ENCODE results near the gene GPATCH4. TPM values are rescaled to one million over a fixed set of nuclear protein-coding genes. Genes with fewer than 3 reads are reported as not detected.

GPATCH4 gene
- total and polyA plus RNA-seq, 10 of the 15 experiments (the other 5 are each of a cell fraction or from before 2014, with no cell fraction given), result 35.5 to 111 (median 73.9) TPM

DNA sequence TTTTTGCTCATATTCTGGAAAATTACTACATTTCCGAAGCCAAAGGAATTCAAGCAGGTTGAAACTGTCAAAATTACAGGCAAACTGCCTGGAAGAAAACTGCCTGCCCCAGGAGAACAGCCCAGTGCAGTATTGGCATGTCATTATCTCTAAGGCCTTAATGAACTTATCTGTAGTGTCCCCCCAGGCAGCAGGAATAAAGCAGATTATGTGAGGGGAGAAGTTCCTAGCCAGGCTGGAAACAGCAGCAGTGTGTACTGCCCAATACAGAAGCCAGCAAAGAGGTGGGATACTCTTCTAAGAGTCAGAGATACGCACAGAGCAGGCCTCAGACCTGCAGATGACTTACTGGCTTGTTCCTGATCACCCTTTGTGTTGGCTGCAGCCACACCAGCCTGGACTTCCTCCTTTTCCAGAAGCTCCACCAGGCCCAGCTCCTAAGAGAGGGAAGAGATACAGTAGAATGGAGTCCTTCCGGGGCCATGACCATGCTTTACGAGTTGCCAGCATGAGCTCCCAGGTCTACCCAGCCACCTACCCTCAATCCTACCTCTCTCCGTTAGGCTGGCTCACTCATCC lies 40.6 kb downstream of the GPATCH4 start:
- Histone ChIP-seq H3K79me2 (ENCODE audit: control insufficient read depth, insufficient read depth, low read length) (no peaks in the 10 kb centered on the region), H4K20me1 (ENCODE audit: control insufficient read depth, insufficient read depth) (no peaks in the 10 kb centered on the region), H2AFZ (ENCODE audit: control insufficient read depth, low read depth, low read length) (no peak overlapping the region), H3K4me3 (no peak overlapping the region), H3K9me3 (replicated peaks; ENCODE audit: control insufficient read depth, insufficient read depth, low read length) (no peaks in the 10 kb centered on the region), H3K9ac (ENCODE audit: control insufficient read depth, insufficient read depth, low read length) (no peak overlapping the region), H3K27me3 (replicated peaks in 1 of 2; ENCODE audit: control insufficient read depth in 2 of 2, insufficient read depth in 2 of 2, low read length in 1 of 2) (no peaks in the 10 kb centered on the region), H3K4me1 (ENCODE audit: control insufficient read depth, insufficient read depth, low read length) (no peaks in the 10 kb centered on the region), H3K27ac (ENCODE audit: control insufficient read depth, insufficient read depth) (no peak overlapping the region), H3K4me2 (ENCODE audit: control insufficient read depth, insufficient read depth) (no peak overlapping the region), H3K36me3 (ENCODE audit: control insufficient read depth in 2 of 2, insufficient read depth in 2 of 2, low read length in 1 of 2) (peaks cover 0 to 2% of the 10 kb centered on the region in 2 experiments; a peak in 1 of 4 replicates)
- BruUV-seq (replicated peaks), result no TSS peak
- DNase-seq (ENCODE audit: low read depth, low spot score), result no peak
- CTCF ChIA-PET, result no interaction called here
- TF ChIP-seq, protein P1, sequence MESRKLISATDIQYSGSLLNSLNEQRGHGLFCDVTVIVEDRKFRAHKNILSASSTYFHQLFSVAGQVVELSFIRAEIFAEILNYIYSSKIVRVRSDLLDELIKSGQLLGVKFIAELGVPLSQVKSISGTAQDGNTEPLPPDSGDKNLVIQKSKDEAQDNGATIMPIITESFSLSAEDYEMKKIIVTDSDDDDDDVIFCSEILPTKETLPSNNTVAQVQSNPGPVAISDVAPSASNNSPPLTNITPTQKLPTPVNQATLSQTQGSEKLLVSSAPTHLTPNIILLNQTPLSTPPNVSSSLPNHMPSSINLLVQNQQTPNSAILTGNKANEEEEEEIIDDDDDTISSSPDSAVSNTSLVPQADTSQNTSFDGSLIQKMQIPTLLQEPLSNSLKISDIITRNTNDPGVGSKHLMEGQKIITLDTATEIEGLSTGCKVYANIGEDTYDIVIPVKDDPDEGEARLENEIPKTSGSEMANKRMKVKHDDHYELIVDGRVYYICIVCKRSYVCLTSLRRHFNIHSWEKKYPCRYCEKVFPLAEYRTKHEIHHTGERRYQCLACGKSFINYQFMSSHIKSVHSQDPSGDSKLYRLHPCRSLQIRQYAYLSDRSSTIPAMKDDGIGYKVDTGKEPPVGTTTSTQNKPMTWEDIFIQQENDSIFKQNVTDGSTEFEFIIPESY (IDR thresholded peaks at IDR 0.05), result no peak
- TF ChIP-seq IRF4 (IDR thresholded peaks at IDR 0.05; ENCODE audit: low read depth, low read length), result no peak
- TF ChIP-seq TAF1 (IDR thresholded peaks at IDR 0.05; ENCODE audit: borderline replicate concordance, low read depth, low read length), result no peak
- no peak for TF ChIP-seq NBN (IDR thresholded peaks at IDR 0.05)
- no peak for TF ChIP-seq RAD51 (IDR thresholded peaks at IDR 0.05)
- TF ChIP-seq NFYA (IDR thresholded peaks at IDR 0.05; ENCODE audit: borderline replicate concordance, low read depth, low read length), result no peak
- no peak for TF ChIP-seq MTA3 (IDR thresholded peaks at IDR 0.05; ENCODE audit: borderline replicate concordance, low read length)
- no peak for TF ChIP-seq HDGF (IDR thresholded peaks at IDR 0.05)
- TF ChIP-seq NR2C2 (IDR thresholded peaks at IDR 0.05; ENCODE audit: borderline replicate concordance, control insufficient read depth, insufficient read length, low read depth), result no peak
- POLR2A ChIA-PET, result interaction anchor here (0.5 kb wide), 1 partner anchor 16 kb away, joined by 5 read pairs; no protein-coding TSS in a partner anchor
- RAD21 ChIA-PET (ENCODE audit: unreplicated experiment), result no interaction called here
- 64% methylated on average over 5 of the region's 5 CpGs for WGBS (ENCODE audit: insufficient coverage, insufficient replicate concordance, low lambda C conversion rate, missing lambda C conversion rate)
- intact Hi-C loops (cut with micrococcal nuclease; ENCODE audit: unreplicated experiment) (no loop called here), in situ Hi-C loops (cut with MboI) (no loop called here)
- SMC1A ChIA-PET (ENCODE audit: uncharacterized antibody, unreplicated experiment), result no interaction called here
- no peak for FAIRE-seq
- ATAC-seq, result no peak
